ENCODE data around the gene SPATA17.

DNA sequence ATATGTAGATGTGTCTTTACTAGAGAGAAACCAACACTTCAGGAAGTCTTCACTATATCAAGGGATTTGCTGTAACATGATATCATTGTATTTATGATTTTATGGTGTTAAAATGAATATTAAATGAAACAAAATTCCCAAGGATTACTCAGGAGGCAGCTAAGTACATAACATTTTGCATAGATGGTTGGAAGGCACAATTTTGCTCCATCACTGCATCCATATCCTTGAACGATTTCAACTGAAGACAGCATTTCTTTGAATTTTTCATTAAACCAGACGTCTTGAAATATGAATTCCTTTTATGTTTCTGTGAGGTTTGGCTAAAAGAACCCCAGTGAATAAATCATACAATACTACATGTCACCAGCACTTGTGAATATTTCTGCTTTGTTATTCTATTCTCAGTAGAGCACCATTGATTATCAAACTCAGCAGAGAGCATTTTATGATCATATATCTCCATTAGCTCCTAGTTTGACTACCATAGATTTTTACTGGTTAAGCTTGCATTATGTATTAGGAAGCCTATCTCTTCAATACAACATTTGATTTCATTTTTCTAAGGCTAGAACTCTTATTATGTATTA, 37.3 kb downstream of the SPATA17 start:
- TF ChIP-seq ZNF263 (CRISPR knock-in tag; IDR thresholded peaks at IDR 0.05): no peak
- no peak for TF ChIP-seq ZNF274 (CRISPR knock-in tag; IDR thresholded peaks at IDR 0.05)
- TF ChIP-seq, protein P1, sequence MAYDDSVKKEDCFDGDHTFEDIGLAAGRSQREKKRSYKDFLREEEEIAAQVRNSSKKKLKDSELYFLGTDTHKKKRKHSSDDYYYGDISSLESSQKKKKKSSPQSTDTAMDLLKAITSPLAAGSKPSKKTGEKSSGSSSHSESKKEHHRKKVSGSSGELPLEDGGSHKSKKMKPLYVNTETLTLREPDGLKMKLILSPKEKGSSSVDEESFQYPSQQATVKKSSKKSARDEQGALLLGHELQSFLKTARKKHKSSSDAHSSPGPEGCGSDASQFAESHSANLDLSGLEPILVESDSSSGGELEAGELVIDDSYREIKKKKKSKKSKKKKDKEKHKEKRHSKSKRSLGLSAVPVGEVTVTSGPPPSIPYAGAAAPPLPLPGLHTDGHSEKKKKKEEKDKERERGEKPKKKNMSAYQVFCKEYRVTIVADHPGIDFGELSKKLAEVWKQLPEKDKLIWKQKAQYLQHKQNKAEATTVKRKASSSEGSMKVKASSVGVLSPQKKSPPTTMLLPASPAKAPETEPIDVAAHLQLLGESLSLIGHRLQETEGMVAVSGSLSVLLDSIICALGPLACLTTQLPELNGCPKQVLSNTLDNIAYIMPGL (CRISPR knock-in tag; IDR thresholded peaks at IDR 0.05; ENCODE audit: borderline replicate concordance in 1 of 2, low read depth in 1 of 2): no peak
- TF ChIP-seq, protein P2, sequence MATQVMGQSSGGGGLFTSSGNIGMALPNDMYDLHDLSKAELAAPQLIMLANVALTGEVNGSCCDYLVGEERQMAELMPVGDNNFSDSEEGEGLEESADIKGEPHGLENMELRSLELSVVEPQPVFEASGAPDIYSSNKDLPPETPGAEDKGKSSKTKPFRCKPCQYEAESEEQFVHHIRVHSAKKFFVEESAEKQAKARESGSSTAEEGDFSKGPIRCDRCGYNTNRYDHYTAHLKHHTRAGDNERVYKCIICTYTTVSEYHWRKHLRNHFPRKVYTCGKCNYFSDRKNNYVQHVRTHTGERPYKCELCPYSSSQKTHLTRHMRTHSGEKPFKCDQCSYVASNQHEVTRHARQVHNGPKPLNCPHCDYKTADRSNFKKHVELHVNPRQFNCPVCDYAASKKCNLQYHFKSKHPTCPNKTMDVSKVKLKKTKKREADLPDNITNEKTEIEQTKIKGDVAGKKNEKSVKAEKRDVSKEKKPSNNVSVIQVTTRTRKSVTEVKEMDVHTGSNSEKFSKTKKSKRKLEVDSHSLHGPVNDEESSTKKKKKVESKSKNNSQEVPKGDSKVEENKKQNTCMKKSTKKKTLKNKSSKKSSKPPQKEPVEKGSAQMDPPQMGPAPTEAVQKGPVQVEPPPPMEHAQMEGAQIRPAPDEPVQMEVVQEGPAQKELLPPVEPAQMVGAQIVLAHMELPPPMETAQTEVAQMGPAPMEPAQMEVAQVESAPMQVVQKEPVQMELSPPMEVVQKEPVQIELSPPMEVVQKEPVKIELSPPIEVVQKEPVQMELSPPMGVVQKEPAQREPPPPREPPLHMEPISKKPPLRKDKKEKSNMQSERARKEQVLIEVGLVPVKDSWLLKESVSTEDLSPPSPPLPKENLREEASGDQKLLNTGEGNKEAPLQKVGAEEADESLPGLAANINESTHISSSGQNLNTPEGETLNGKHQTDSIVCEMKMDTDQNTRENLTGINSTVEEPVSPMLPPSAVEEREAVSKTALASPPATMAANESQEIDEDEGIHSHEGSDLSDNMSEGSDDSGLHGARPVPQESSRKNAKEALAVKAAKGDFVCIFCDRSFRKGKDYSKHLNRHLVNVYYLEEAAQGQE (IDR thresholded peaks at IDR 0.05; ENCODE audit: borderline replicate concordance in 1 of 2, low read depth in 1 of 2, low read length in 2 of 2): no peak
- no peak for TF ChIP-seq HDAC6 (IDR thresholded peaks at IDR 0.05; ENCODE audit: low read depth, low read length)
- TF ChIP-seq, protein P3, sequence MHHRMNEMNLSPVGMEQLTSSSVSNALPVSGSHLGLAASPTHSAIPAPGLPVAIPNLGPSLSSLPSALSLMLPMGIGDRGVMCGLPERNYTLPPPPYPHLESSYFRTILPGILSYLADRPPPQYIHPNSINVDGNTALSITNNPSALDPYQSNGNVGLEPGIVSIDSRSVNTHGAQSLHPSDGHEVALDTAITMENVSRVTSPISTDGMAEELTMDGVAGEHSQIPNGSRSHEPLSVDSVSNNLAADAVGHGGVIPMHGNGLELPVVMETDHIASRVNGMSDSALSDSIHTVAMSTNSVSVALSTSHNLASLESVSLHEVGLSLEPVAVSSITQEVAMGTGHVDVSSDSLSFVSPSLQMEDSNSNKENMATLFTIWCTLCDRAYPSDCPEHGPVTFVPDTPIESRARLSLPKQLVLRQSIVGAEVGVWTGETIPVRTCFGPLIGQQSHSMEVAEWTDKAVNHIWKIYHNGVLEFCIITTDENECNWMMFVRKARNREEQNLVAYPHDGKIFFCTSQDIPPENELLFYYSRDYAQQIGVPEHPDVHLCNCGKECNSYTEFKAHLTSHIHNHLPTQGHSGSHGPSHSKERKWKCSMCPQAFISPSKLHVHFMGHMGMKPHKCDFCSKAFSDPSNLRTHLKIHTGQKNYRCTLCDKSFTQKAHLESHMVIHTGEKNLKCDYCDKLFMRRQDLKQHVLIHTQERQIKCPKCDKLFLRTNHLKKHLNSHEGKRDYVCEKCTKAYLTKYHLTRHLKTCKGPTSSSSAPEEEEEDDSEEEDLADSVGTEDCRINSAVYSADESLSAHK (CRISPR knock-in tag; IDR thresholded peaks at IDR 0.05; ENCODE audit: borderline replicate concordance): no peak
- no peak for TF ChIP-seq FOXP1 (IDR thresholded peaks at IDR 0.05)
- no peak for TF ChIP-seq FOXP1 (CRISPR knock-in tag; IDR thresholded peaks at IDR 0.05)

All from HepG2 (cell line).